Naive thymus-derived CD4-positive, alpha-beta T cell (primary cell): ENCODE results near the gene CPNE8. TPM values are rescaled to one million over a fixed set of nuclear protein-coding genes. Genes with fewer than 3 reads are reported as not detected.

Experiments
- ATAC-seq: fragments of 150-1000 bp; cut with Tn5 transposase; 2 replicates; pipeline ENCODE4 v1.10.0; 2021; ENCODE audit warnings: mild to moderate bottlenecking, moderate library complexity
- CTCF ChIA-PET: fragments of 350-600 bp; sonication (Branson Sonifier 250); formaldehyde crosslinking; loops from one replicate; lab custom pipeline; 2021; ENCODE audit warnings: antibody characterized with exemption; lab: Charles Lee
- POLR2A ChIA-PET: fragments of 350-600 bp; sonication (Branson Sonifier 250); formaldehyde crosslinking; loops from one replicate; lab custom pipeline; 2021; ENCODE audit warnings: antibody characterized with exemption, inconsistent platforms; lab: Charles Lee
- DNase-seq, 9 donors: peaks; one replicate each; pipeline versions ENCODE4 v3.0.0 to v3.0.0-alpha.2; 2020 to 2022; ENCODE audit warnings: mixed read lengths in 1 of 9
- H3K27ac ChIP-seq: one replicate; pipeline ENCODE4 v1.7.0; 2013; ENCODE audit warnings: mild to moderate bottlenecking, low read depth, low read length, moderate library complexity
- H3K27me3 ChIP-seq, 2 donors: one replicate each; pipeline ENCODE4 v1.7.0; 2013; ENCODE audit warnings: low read length in 2 of 2, mild to moderate bottlenecking in 2 of 2, moderate library complexity in 2 of 2; ENCODE audit not compliant: control insufficient read depth in 2 of 2, insufficient read depth in 2 of 2
- H3K36me3 ChIP-seq, 3 experiments: 1 replicate in 2 of 3; 2 replicates in 1 of 3; pipeline ENCODE4 v1.7.0; 2013; ENCODE audit warnings: low read length in 3 of 3, mild to moderate bottlenecking in 3 of 3, moderate library complexity in 1 of 3; ENCODE audit not compliant: insufficient read depth in 3 of 3, control insufficient read depth in 2 of 3
- H3K4me1 ChIP-seq, 2 donors: one replicate each; pipeline ENCODE4 v1.7.0; 2013; ENCODE audit warnings: low read length in 2 of 2, mild to moderate bottlenecking in 2 of 2, moderate library complexity in 1 of 2; ENCODE audit not compliant: control insufficient read depth in 2 of 2, insufficient read depth in 2 of 2
- H3K4me3 ChIP-seq: 2 replicates; pipeline ENCODE4 v1.7.0; 2013; ENCODE audit warnings: mild to moderate bottlenecking, low read length
- H3K9me3 ChIP-seq, 3 experiments: 1 replicate in 2 of 3; 2 replicates in 1 of 3; pipeline ENCODE4 v1.7.0; 2013; ENCODE audit warnings: low read length in 3 of 3; ENCODE audit not compliant: control insufficient read depth in 2 of 3
- H3K27ac Mint-ChIP-seq, 9 donors: one replicate each; pipeline ENCODE4 v1.8.0; 2020 to 2022; ENCODE audit warnings: mixed read lengths in 9 of 9, mild to moderate bottlenecking in 8 of 9, moderate library complexity in 5 of 9, inconsistent platforms in 2 of 9
- H3K27me3 Mint-ChIP-seq, 5 donors: one replicate each; pipeline ENCODE4 v1.8.0; 2021 to 2022; ENCODE audit warnings: mixed read lengths in 5 of 5, mild to moderate bottlenecking in 1 of 5
- H3K36me3 Mint-ChIP-seq, 5 donors: one replicate each; pipeline ENCODE4 v1.8.0; 2020 to 2022; ENCODE audit warnings: mixed read lengths in 5 of 5, mild to moderate bottlenecking in 3 of 5, inconsistent platforms in 1 of 5
- H3K4me1 Mint-ChIP-seq, 7 donors: one replicate each; pipeline ENCODE4 v1.8.0; 2020 to 2022; ENCODE audit warnings: mixed read lengths in 7 of 7, mild to moderate bottlenecking in 3 of 7, inconsistent platforms in 1 of 7
- H3K4me3 Mint-ChIP-seq, 10 donors: one replicate each; pipeline ENCODE4 v1.8.0; 2020 to 2022; ENCODE audit warnings: mild to moderate bottlenecking in 10 of 10, mixed read lengths in 10 of 10, moderate library complexity in 6 of 10, inconsistent platforms in 2 of 10
- H3K9me3 Mint-ChIP-seq, 11 donors: one replicate each; pipeline ENCODE4 v1.8.0; 2020 to 2022; ENCODE audit warnings: mixed read lengths in 11 of 11, mild to moderate bottlenecking in 4 of 11, inconsistent platforms in 1 of 11, moderate library complexity in 1 of 11
- intact Hi-C, 2 donors: fragments of 100-400 bp; cut with micrococcal nuclease; formaldehyde crosslinking; loops; one replicate each; pipeline ENCODE4 v1.15.1; 2023
- polyA plus RNA-seq, 2 donors: library from polyadenylated mRNA; unstranded; fragments of 300-500 nt; fragmentation: Illumina TruSeq; gene quantifications; one replicate each; pipeline ENCODE4 v1.2.3, GENCODE V29; 2021
- total RNA-seq, 6 experiments: library from RNA in 5 of 6; stranded (reverse) in 5 of 6; gene quantifications; 1 replicate in 5 of 6; 2 replicates in 1 of 6; pipeline ENCODE4 v1.2.3 and lab custom pipeline; 2021 to 2026

The CPNE8 gene
- total and polyA plus RNA-seq, 7 experiments from 2014 or later: 0.77 to 8.8 (median 2.8) TPM

- Histone ChIP-seq H3K4me3 (no peak overlapping the region), H3K9me3 (no peaks in the 10 kb centered on the region), H3K27ac (no peak overlapping the region), H3K4me1 (no peaks in the 10 kb centered on the region), H3K27me3 (no peaks in the 10 kb centered on the region), H3K36me3 (no peaks in the 10 kb centered on the region)
- Mint-ChIP-seq H3K36me3 (peaks cover 0 to 9% (median 0%) of the 10 kb centered on the region in 5 donors), H3K4me1 (no peaks in the 10 kb centered on the region), H3K4me3 (no peak overlapping the region), H3K9me3 (peaks cover 0 to 6% (median 0%) of the 10 kb centered on the region in 11 donors), H3K27ac (no peak overlapping the region), H3K27me3 (no peaks in the 10 kb centered on the region)
- ATAC-seq (no peak), DNase-seq (no peak)
- POLR2A ChIA-PET: no interaction called here
- CTCF ChIA-PET: no interaction called here
- intact Hi-C loops: no loop called here
Measured at GRCh38 chr12:38707648-38708047, 197.7 kb downstream of the CPNE8 start.

DNA sequence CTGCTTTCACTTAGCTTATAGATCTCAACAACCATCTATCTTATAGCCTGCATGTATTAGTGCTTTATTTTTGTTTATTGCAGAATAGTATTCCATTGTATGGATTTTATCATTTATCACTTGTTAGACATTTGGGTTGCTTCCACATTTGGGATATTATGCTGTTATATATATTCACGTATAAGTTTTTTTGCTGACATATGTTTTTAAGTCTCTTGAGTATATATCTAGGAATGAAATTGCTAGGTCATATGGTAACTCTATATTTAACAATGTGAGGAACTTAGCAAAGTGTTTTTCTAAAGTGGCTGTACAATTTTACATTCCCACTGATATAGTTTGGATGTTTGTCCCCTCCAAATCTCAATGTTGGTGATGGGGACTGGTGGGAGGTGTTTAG lies 208.1 kb downstream of the CPNE8 start:
- no peak overlapping the region for H3K4me3 Mint-ChIP-seq
- CTCF ChIA-PET: no interaction called here
- POLR2A ChIA-PET: no interaction called here

DNA sequence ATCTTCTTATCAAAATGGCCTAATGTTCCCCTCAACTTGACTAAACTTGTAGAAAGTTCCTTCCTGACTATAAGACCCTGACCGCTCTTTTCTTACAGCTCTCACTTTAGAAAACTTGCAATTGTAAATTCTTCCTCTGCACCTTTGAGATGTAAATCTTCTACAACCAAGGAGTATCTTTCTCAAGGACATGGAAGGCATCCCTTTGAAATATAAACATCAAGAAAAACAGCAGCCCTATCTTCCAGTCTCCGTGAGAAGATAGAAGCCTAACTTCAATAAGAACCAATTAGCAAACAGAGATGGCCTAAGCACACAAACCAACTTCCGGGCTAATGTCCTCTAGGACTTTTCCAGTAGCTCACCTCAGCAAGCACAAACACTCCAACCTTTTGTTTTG lies 210.3 kb downstream of the CPNE8 start:
- no peak overlapping the region for H3K4me3 ChIP-seq
- ATAC-seq (no peak), DNase-seq (no peak)
- Mint-ChIP-seq H3K4me3 (no peak overlapping the region), H3K27ac (no peak overlapping the region), H3K9me3 (peaks cover 0 to 5% (median 0%) of the 10 kb centered on the region in 11 donors), H3K4me1 (no peaks in the 10 kb centered on the region), H3K27me3 (no peaks in the 10 kb centered on the region), H3K36me3 (peaks cover 0 to 15% (median 1%) of the 10 kb centered on the region in 5 donors)
- intact Hi-C loops: no loop called here
- H3K27ac ChIP-seq: no peak overlapping the region
- no peaks in the 10 kb centered on the region for H3K4me1 ChIP-seq
- ChIA-PET CTCF (no interaction called here), POLR2A (no interaction called here)
- no peaks in the 10 kb centered on the region for H3K27me3 ChIP-seq
- H3K9me3 ChIP-seq: no peaks in the 10 kb centered on the region
- no peaks in the 10 kb centered on the region for H3K36me3 ChIP-seq

More for the DNA sequence above, 208.1 kb downstream of the CPNE8 start:
- Mint-ChIP-seq H3K4me1 (no peaks in the 10 kb centered on the region), H3K9me3 (peaks cover 0 to 5% (median 0%) of the 10 kb centered on the region in 11 donors), H3K27me3 (no peaks in the 10 kb centered on the region), H3K27ac (no peak overlapping the region), H3K36me3 (peaks cover 0 to 11% (median 5%) of the 10 kb centered on the region in 5 donors)
- Histone ChIP-seq H3K36me3 (no peaks in the 10 kb centered on the region), H3K27ac (no peak overlapping the region), H3K27me3 (no peaks in the 10 kb centered on the region), H3K4me1 (no peaks in the 10 kb centered on the region), H3K9me3 (no peaks in the 10 kb centered on the region), H3K4me3 (no peak overlapping the region)
- ATAC-seq: no peak
- no peak for DNase-seq
- intact Hi-C loops: no loop called here

DNA sequence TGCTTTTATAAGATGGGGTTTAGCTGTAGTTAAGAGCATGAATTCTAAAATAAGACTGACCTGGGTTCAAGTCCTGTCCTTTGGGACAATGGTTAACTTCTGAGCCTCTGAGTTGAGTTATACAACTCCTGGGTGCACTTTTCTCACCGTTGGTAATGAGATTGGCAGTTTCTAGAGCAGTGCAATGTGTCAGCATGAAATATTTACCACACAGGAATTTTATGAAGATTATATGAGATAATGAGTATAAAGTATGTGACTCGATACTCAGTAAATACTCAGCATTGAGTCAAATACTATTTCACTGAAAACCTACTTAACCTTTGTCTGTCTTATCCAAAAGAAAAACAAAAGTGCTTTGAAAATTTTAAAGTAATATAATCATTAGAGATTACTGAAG lies 214.2 kb downstream of the CPNE8 start:
- Mint-ChIP-seq H3K4me1 (no peaks in the 10 kb centered on the region), H3K36me3 (peaks cover 0 to 11% (median 0%) of the 10 kb centered on the region in 5 donors), H3K4me3 (no peak overlapping the region), H3K9me3 (peaks cover 0 to 2% (median 0%) of the 10 kb centered on the region in 11 donors), H3K27me3 (no peaks in the 10 kb centered on the region), H3K27ac (no peak overlapping the region)
- H3K36me3 ChIP-seq: no peaks in the 10 kb centered on the region
- intact Hi-C loops: no loop called here
- POLR2A ChIA-PET: no interaction called here
- CTCF ChIA-PET: no interaction called here
- H3K27ac ChIP-seq: no peak overlapping the region
- no peaks in the 10 kb centered on the region for H3K4me1 ChIP-seq
- no peaks in the 10 kb centered on the region for H3K27me3 ChIP-seq
- DNase-seq (no peak), ATAC-seq (no peak)
- no peaks in the 10 kb centered on the region for H3K9me3 ChIP-seq
- H3K4me3 ChIP-seq: no peak overlapping the region

- POLR2A ChIA-PET: no interaction called here
- peaks cover 0 to 2% (median 0%) of the 10 kb centered on the region in 11 donors for H3K9me3 Mint-ChIP-seq
- no peak overlapping the region for H3K27ac ChIP-seq
- H3K4me3 ChIP-seq: no peak overlapping the region
- ATAC-seq (no peak), DNase-seq (no peak)
- intact Hi-C loops: no loop called here
- H3K27ac Mint-ChIP-seq: no peak overlapping the region
- H3K36me3 Mint-ChIP-seq: peaks cover 0 to 15% (median 0%) of the 10 kb centered on the region in 5 donors
- H3K36me3 ChIP-seq: no peaks in the 10 kb centered on the region
- no peaks in the 10 kb centered on the region for H3K9me3 ChIP-seq
- H3K4me3 Mint-ChIP-seq: no peak overlapping the region
- CTCF ChIA-PET: no interaction called here
- no peaks in the 10 kb centered on the region for H3K4me1 ChIP-seq
- H3K4me1 Mint-ChIP-seq: no peaks in the 10 kb centered on the region
- H3K27me3 Mint-ChIP-seq: no peaks in the 10 kb centered on the region
- no peaks in the 10 kb centered on the region for H3K27me3 ChIP-seq
Measured at GRCh38 chr12:38690646-38691045, 214.7 kb downstream of the CPNE8 start.

DNA sequence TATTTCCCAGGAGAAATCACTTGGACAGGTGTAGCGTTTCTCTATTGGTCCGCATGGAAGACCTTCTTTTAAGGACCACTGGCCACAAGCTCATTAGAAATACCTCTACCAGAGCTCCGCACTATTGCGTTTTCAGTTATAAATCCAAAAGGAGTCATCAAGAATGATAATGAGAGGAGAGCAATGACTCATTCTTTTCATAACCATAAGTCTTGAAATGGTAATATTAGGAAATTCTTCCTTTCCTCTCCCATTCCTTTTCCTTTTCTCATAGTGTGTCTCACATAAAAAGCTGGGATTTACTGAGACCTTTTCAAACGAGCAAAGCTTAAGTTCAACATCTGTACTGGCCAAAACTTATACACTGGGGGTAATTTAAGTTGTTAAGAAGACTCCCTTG lies 215.7 kb downstream of the CPNE8 start:
- Histone ChIP-seq H3K36me3 (no peaks in the 10 kb centered on the region), H3K27me3 (no peaks in the 10 kb centered on the region), H3K4me3 (no peak overlapping the region), H3K9me3 (no peaks in the 10 kb centered on the region), H3K4me1 (no peaks in the 10 kb centered on the region), H3K27ac (no peak overlapping the region)
- DNase-seq (no peak), ATAC-seq (no peak)
- no peaks in the 10 kb centered on the region for H3K4me1 Mint-ChIP-seq
- CTCF ChIA-PET: no interaction called here
- POLR2A ChIA-PET: no interaction called here
- no peak overlapping the region for H3K4me3 Mint-ChIP-seq
- H3K36me3 Mint-ChIP-seq: peaks cover 0 to 22% (median 0%) of the 10 kb centered on the region in 5 donors
- peaks cover 0 to 1% (median 0%) of the 10 kb centered on the region in 11 donors for H3K9me3 Mint-ChIP-seq
- intact Hi-C loops: no loop called here
- no peak overlapping the region for H3K27ac Mint-ChIP-seq
- no peaks in the 10 kb centered on the region for H3K27me3 Mint-ChIP-seq

DNA sequence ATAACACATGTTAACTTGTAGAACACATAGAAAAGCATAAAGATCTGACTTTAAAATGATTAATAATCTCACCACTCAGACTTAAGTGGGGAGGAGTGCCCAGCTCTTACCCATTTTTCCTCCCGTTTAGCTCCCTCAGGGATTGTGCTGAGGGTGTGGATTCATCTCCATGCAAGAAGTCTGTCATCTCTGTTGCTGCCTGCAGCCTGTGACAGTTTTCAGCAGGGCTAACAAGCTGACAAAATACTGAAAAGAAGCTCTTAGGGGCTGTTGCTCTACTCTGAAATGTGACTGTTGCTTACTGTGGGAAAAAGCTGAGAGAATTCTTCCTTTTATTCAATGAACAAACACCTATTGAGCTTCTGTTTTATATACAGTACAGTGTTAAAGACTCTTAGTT lies 216.2 kb downstream of the CPNE8 start:
- intact Hi-C loops: no loop called here
- no peaks in the 10 kb centered on the region for H3K4me1 ChIP-seq
- no peaks in the 10 kb centered on the region for H3K9me3 ChIP-seq
- no peaks in the 10 kb centered on the region for H3K27me3 Mint-ChIP-seq
- H3K27ac Mint-ChIP-seq: no peak overlapping the region
- no peaks in the 10 kb centered on the region for H3K4me1 Mint-ChIP-seq
- H3K9me3 Mint-ChIP-seq: peaks cover 0 to 1% (median 0%) of the 10 kb centered on the region in 11 donors
- H3K27me3 ChIP-seq: no peaks in the 10 kb centered on the region
- peaks cover 0 to 23% (median 0%) of the 10 kb centered on the region in 5 donors for H3K36me3 Mint-ChIP-seq
- H3K36me3 ChIP-seq: no peaks in the 10 kb centered on the region
- H3K27ac ChIP-seq: no peak overlapping the region
- DNase-seq (no peak), ATAC-seq (no peak)
- ChIA-PET POLR2A (no interaction called here), CTCF (no interaction called here)
- no peak overlapping the region for H3K4me3 ChIP-seq
- no peak overlapping the region for H3K4me3 Mint-ChIP-seq
